Ascending aorta (tissue), 2 donors: ENCODE data around the gene FBXW2. TPM values are rescaled to one million over a fixed set of nuclear protein-coding genes. Genes with fewer than 3 reads are reported as not detected.

Source experiments
- DNase-seq, 2 donors: peaks; one replicate each; pipeline ENCODE4 v3.0.0-alpha.2; 2019; ENCODE audit warnings: low spot score in 2 of 2
- H3K27ac ChIP-seq, 2 donors: fragments of 200-600 bp; sonication (generic); one replicate each; pipeline ENCODE4 v1.5.1; 2016 to 2017; ENCODE audit warnings: mild to moderate bottlenecking in 1 of 2
- H3K27me3 ChIP-seq: fragments of 200-600 bp; sonication (generic); one replicate; pipeline ENCODE4 v1.5.1; 2017
- H3K36me3 ChIP-seq, 2 donors: fragments of 200-600 bp; sonication (generic); one replicate each; pipeline ENCODE4 v1.5.1; 2016
- H3K4me1 ChIP-seq, 2 donors: fragments of 200-600 bp; sonication (generic); one replicate each; pipeline ENCODE4 v1.5.1; 2016 to 2017; ENCODE audit warnings: mild to moderate bottlenecking in 1 of 2
- H3K4me3 ChIP-seq, 2 donors: fragments of 200-600 bp; sonication (generic); one replicate each; pipeline ENCODE4 v1.5.1; 2016 to 2017; ENCODE audit warnings: mild to moderate bottlenecking in 1 of 2
- H3K9me3 ChIP-seq, 2 donors: fragments of 200-600 bp; sonication (generic); one replicate each; pipeline ENCODE4 v1.5.1; 2016
- CTCF ChIP-seq, 3 experiments: fragments of 200-600 bp in 2 of 3; fragments of 450-650 bp in 1 of 3; sonication (generic) in 2 of 3; IDR thresholded peaks; one replicate each; pipeline ENCODE4 v1.5.1; 2016 to 2019; ENCODE audit warnings: antibody characterized with exemption in 3 of 3, mild to moderate bottlenecking in 1 of 3, moderate library complexity in 1 of 3
- intact Hi-C: fragments of 100-400 bp; cut with DNase I; formaldehyde crosslinking; loops from one replicate; pipeline ENCODE4 v1.15.1; 2023
- total RNA-seq: library from RNA; depleted of rRNA; stranded (reverse); fragments of >200 nt; gene quantifications from one replicate; pipeline ENCODE4 v1.1.0, GENCODE V29; 2016

FBXW2 gene
- total RNA-seq, 1 donor from 2014 or later: 35.5 TPM

- DNase-seq: no peak
- intact Hi-C loops: no loop called here
- H3K36me3 ChIP-seq: peaks cover 17 to 42% of the 10 kb centered on the region in 2 donors
- H3K27ac ChIP-seq: no peak overlapping the region
- H3K9me3 ChIP-seq: no peaks in the 10 kb centered on the region
- H3K27me3 ChIP-seq: no peaks in the 10 kb centered on the region
- H3K4me3 ChIP-seq: no peak overlapping the region
- H3K4me1 ChIP-seq: no peaks in the 10 kb centered on the region
- no peak for TF ChIP-seq CTCF (IDR thresholded peaks at IDR 0.05)
These were observed 32.2 kb downstream of the FBXW2 start for GRCh38 chr9:120761006-120761405.

GRCh38 chr9:120759755-120760400, 33.3 kb downstream of the FBXW2 start:
- intact Hi-C loops: loop anchor here (10.0 kb wide), 1 partner anchor 225 kb away; no protein-coding TSS in a partner anchor

GRCh38 chr9:120758544-120758943, 34.7 kb downstream of the FBXW2 start:
- no peak for TF ChIP-seq CTCF (IDR thresholded peaks at IDR 0.05)
- intact Hi-C loops: loop anchor here (10.0 kb wide), 1 partner anchor 226 kb away; no protein-coding TSS in a partner anchor
- H3K4me3 ChIP-seq: no peak overlapping the region
- DNase-seq: no peak
- H3K9me3 ChIP-seq: no peaks in the 10 kb centered on the region
- peaks cover 0 to 2% of the 10 kb centered on the region in 2 donors for H3K4me1 ChIP-seq
- no peak overlapping the region for H3K27ac ChIP-seq
- H3K27me3 ChIP-seq: no peaks in the 10 kb centered on the region
- peaks cover 3 to 19% of the 10 kb centered on the region in 2 donors for H3K36me3 ChIP-seq

More at GRCh38 chr9:120759755-120760400, 33.3 kb downstream of the FBXW2 start:
- H3K27ac ChIP-seq: no peak overlapping the region
- no peaks in the 10 kb centered on the region for H3K9me3 ChIP-seq
- DNase-seq: no peak
- no peaks in the 10 kb centered on the region for H3K27me3 ChIP-seq
- no peak for TF ChIP-seq CTCF (IDR thresholded peaks at IDR 0.05)
- peaks cover 0 to 2% of the 10 kb centered on the region in 2 donors for H3K4me1 ChIP-seq
- H3K4me3 ChIP-seq: no peak overlapping the region
- H3K36me3 ChIP-seq: peaks cover 16 to 32% of the 10 kb centered on the region in 2 donors

- Histone ChIP-seq H3K9me3 (no peaks in the 10 kb centered on the region), H3K36me3 (peaks cover 0 to 8% of the 10 kb centered on the region in 2 donors), H3K27me3 (no peaks in the 10 kb centered on the region), H3K27ac (no peak overlapping the region), H3K4me1 (peaks cover 0 to 2% of the 10 kb centered on the region in 2 donors), H3K4me3 (no peak overlapping the region)
- no peak for DNase-seq
- no peak for TF ChIP-seq CTCF (IDR thresholded peaks at IDR 0.05)
- intact Hi-C loops: loop anchor here (10.0 kb wide), 1 partner anchor 228 kb away; no protein-coding TSS in a partner anchor
These were observed 35.9 kb downstream of the FBXW2 start for GRCh38 chr9:120757026-120757913.

- peaks cover 0 to 6% of the 10 kb centered on the region in 2 donors for H3K36me3 ChIP-seq
- peaks cover 0 to 2% of the 10 kb centered on the region in 2 donors for H3K4me1 ChIP-seq
- H3K27ac ChIP-seq: peak overlapping the region in 1 of 2 donors; percentile 26
- no peak for TF ChIP-seq CTCF (IDR thresholded peaks at IDR 0.05)
- H3K4me3 ChIP-seq: no peak overlapping the region
- DNase-seq: no peak
- intact Hi-C loops: loop anchor here (1.0 to 10.0 kb wide), 2 partner anchors 228 to 304 kb away; no protein-coding TSS in a partner anchor
- H3K27me3 ChIP-seq: no peaks in the 10 kb centered on the region
- no peaks in the 10 kb centered on the region for H3K9me3 ChIP-seq
These were observed 36.7 kb downstream of the FBXW2 start for GRCh38 chr9:120756531-120756930.
